H1 (cell line): ENCODE measurements around the gene LEKR1. TPM values are rescaled to one million over a fixed set of nuclear protein-coding genes. Genes with fewer than 3 reads are reported as not detected.

ENCODE experiments used
- POLR2A ChIP-seq, 2 experiments: IDR thresholded peaks; 1 replicate in 1 of 2; 2 replicates in 1 of 2; pipeline ENCODE4 v1.6.1; 2011; ENCODE audit warnings: low read depth in 2 of 2, low read length in 2 of 2, mild to moderate bottlenecking in 2 of 2; ENCODE audit errors: control extremely low read depth in 1 of 2
- TBP ChIP-seq: IDR thresholded peaks from 2 replicates; pipeline ENCODE4 v1.6.1; 2011; ENCODE audit warnings: low read depth, low read length, improper control_type of control experiment
- polyA plus RNA-seq, 7 experiments: library from polyadenylated mRNA; depleted of rRNA in 3 of 7; stranded (reverse) in 5 of 7; unstranded in 2 of 7; fragments of >200 nt in 5 of 7; fragments of 200-250 nt in 2 of 7; gene quantifications; 1 replicate in 5 of 7; 2 replicates in 1 of 7; 4 replicates in 1 of 7; pipeline versions ENCODE4 v1.2.1 to v1.2.3, GENCODE V29; 2011 to 2013; ENCODE audit warnings: missing spikeins in 2 of 7, mixed read lengths in 2 of 7
- total RNA-seq: library from RNA; stranded (reverse); fragmentation: NEBNext Ultra II Directional; extraction: Animal tissue kit (Norgen Biotek cat#: 25700); gene quantifications from 2 replicates; pipeline ENCODE4 v1.2.1, GENCODE V29; 2021
- TF ChIP-seq, protein P1 (sequence below): fragments of 300-600 bp; sonication (generic); IDR thresholded peaks from 2 replicates; pipeline ENCODE4 v1.7.1; 2012; ENCODE audit warnings: low read length, moderate library complexity, mild to moderate bottlenecking, inconsistent platforms; ENCODE audit not compliant: insufficient replicate concordance
- TF ChIP-seq, protein P2 (sequence below): IDR thresholded peaks from 2 replicates; pipeline ENCODE4 v1.6.1; 2012; ENCODE audit warnings: low read length, inconsistent platforms

LEKR1 gene
- total and polyA plus RNA-seq, 2 of the 8 experiments (the other 6 are each of a cell fraction or from before 2014, with no cell fraction given) = 0.08 TPM; not detected in 1

DNA sequence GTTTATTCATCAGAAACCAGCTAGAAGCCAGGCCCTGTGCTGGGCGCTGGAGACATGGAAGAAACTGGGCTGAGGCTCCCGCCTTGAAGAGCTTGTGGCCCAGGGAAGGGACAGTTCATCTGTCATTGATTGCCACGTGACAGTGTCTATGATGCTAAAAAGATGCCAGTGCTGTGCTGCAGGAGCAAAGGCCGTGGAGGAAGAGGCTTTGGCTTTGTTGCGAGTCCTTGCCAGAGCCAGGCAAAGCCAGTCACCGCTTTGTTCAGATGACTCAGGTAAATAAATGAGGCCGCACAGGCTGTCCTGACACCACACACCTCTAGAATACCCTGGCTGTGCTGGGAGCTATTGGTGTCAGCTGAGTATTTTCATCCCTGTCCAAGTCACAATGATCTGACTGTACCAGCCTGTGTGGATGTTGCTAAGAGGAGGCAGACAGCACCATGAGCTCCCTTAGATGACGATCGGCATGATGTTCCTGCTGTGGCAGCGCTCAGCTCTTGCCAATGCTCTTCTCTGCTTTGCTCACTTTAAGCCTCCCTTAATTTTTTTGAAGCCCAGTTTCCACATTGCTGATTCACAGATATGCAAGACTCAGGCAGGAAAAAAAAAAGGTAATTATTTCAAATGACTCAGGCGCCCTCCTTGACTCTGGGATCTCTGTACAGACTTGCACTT, 256.3 kb downstream of the LEKR1 start (continued):
- TF ChIP-seq, protein P1, sequence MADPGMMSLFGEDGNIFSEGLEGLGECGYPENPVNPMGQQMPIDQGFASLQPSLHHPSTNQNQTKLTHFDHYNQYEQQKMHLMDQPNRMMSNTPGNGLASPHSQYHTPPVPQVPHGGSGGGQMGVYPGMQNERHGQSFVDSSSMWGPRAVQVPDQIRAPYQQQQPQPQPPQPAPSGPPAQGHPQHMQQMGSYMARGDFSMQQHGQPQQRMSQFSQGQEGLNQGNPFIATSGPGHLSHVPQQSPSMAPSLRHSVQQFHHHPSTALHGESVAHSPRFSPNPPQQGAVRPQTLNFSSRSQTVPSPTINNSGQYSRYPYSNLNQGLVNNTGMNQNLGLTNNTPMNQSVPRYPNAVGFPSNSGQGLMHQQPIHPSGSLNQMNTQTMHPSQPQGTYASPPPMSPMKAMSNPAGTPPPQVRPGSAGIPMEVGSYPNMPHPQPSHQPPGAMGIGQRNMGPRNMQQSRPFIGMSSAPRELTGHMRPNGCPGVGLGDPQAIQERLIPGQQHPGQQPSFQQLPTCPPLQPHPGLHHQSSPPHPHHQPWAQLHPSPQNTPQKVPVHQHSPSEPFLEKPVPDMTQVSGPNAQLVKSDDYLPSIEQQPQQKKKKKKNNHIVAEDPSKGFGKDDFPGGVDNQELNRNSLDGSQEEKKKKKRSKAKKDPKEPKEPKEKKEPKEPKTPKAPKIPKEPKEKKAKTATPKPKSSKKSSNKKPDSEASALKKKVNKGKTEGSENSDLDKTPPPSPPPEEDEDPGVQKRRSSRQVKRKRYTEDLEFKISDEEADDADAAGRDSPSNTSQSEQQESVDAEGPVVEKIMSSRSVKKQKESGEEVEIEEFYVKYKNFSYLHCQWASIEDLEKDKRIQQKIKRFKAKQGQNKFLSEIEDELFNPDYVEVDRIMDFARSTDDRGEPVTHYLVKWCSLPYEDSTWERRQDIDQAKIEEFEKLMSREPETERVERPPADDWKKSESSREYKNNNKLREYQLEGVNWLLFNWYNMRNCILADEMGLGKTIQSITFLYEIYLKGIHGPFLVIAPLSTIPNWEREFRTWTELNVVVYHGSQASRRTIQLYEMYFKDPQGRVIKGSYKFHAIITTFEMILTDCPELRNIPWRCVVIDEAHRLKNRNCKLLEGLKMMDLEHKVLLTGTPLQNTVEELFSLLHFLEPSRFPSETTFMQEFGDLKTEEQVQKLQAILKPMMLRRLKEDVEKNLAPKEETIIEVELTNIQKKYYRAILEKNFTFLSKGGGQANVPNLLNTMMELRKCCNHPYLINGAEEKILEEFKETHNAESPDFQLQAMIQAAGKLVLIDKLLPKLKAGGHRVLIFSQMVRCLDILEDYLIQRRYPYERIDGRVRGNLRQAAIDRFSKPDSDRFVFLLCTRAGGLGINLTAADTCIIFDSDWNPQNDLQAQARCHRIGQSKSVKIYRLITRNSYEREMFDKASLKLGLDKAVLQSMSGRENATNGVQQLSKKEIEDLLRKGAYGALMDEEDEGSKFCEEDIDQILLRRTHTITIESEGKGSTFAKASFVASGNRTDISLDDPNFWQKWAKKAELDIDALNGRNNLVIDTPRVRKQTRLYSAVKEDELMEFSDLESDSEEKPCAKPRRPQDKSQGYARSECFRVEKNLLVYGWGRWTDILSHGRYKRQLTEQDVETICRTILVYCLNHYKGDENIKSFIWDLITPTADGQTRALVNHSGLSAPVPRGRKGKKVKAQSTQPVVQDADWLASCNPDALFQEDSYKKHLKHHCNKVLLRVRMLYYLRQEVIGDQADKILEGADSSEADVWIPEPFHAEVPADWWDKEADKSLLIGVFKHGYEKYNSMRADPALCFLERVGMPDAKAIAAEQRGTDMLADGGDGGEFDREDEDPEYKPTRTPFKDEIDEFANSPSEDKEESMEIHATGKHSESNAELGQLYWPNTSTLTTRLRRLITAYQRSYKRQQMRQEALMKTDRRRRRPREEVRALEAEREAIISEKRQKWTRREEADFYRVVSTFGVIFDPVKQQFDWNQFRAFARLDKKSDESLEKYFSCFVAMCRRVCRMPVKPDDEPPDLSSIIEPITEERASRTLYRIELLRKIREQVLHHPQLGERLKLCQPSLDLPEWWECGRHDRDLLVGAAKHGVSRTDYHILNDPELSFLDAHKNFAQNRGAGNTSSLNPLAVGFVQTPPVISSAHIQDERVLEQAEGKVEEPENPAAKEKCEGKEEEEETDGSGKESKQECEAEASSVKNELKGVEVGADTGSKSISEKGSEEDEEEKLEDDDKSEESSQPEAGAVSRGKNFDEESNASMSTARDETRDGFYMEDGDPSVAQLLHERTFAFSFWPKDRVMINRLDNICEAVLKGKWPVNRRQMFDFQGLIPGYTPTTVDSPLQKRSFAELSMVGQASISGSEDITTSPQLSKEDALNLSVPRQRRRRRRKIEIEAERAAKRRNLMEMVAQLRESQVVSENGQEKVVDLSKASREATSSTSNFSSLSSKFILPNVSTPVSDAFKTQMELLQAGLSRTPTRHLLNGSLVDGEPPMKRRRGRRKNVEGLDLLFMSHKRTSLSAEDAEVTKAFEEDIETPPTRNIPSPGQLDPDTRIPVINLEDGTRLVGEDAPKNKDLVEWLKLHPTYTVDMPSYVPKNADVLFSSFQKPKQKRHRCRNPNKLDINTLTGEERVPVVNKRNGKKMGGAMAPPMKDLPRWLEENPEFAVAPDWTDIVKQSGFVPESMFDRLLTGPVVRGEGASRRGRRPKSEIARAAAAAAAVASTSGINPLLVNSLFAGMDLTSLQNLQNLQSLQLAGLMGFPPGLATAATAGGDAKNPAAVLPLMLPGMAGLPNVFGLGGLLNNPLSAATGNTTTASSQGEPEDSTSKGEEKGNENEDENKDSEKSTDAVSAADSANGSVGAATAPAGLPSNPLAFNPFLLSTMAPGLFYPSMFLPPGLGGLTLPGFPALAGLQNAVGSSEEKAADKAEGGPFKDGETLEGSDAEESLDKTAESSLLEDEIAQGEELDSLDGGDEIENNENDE = no peak
- no peak for TF ChIP-seq POLR2A (IDR thresholded peaks at IDR 0.05; ENCODE audit: control extremely low read depth in 1 of 2, low read depth in 2 of 2, low read length in 2 of 2)
- TF ChIP-seq, protein P2, sequence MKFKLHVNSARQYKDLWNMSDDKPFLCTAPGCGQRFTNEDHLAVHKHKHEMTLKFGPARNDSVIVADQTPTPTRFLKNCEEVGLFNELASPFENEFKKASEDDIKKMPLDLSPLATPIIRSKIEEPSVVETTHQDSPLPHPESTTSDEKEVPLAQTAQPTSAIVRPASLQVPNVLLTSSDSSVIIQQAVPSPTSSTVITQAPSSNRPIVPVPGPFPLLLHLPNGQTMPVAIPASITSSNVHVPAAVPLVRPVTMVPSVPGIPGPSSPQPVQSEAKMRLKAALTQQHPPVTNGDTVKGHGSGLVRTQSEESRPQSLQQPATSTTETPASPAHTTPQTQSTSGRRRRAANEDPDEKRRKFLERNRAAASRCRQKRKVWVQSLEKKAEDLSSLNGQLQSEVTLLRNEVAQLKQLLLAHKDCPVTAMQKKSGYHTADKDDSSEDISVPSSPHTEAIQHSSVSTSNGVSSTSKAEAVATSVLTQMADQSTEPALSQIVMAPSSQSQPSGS = no peak
- TF ChIP-seq TBP = no peak
- TF ChIP-seq, all 59 proteins: peak for 0
